ENCODE measurements around the gene MAOB.
"Not testable (repeated sequence)": the region's sequence is repeated elsewhere in the genome, so short reads cannot be mapped to it uniquely, and the experiment has no call there.

MAOB gene

DNA sequence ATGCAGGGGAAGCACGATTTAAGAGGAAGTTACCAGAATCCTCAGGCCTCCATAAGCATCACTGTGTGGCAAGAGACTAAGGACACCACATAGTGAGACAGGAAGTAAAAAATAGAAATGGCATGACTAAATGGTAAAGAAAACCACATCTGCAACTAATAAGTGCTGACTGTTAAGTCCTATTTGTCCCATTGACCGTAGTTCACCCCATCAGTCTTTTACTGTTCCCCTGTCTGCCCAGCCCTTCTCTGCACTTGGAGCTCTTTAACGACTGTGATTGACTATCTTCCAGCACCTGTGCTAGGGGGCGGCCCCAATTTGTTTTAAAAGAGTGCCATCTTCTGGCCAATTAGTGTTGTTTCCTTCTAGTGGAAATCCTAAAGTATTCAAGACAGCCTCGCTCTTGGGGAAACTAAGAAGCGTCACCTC lies 132.0 kb downstream of the MAOB start:
- no peak for DNase-seq

DNA sequence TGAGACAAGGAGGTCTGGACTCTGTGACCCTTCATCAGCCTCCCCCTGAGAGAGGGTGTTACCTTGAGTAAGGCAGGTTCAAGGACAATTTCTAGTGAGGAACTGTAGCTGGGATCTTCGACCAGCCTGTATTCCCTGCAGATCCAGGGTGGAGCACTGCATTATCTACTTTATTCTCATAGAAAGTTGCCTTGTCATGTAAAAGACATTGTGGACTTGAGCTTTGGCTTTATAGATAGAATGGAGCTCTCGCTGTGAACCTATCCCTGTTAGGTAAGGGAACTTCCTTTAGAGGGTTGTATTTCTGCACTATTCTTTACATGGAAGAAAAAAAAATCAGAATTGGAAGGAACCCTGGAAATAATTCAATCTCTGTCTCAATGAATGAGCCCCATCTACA lies 134.8 kb downstream of the MAOB start:
- DNase-seq: no peak

GRCh38 chrX:43745938-43746721 lies 136.1 kb downstream of the MAOB start:
- DNase-seq: no peak

DNA sequence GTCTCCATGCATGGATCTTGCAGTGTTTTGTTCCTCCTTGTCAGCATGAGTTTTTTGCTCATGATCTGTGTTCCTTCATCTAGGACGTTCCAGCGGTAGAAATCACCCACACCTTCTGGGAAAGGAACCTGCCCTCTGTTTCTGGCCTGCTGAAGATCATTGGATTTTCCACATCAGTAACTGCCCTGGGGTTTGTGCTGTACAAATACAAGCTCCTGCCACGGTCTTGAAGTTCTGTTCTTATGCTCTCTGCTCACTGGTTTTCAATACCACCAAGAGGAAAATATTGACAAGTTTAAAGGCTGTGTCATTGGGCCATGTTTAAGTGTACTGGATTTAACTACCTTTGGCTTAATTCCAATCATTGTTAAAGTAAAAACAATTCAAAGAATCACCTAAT lies 138.0 kb downstream of the MAOB start:
- DNase-seq: no peak

DNA sequence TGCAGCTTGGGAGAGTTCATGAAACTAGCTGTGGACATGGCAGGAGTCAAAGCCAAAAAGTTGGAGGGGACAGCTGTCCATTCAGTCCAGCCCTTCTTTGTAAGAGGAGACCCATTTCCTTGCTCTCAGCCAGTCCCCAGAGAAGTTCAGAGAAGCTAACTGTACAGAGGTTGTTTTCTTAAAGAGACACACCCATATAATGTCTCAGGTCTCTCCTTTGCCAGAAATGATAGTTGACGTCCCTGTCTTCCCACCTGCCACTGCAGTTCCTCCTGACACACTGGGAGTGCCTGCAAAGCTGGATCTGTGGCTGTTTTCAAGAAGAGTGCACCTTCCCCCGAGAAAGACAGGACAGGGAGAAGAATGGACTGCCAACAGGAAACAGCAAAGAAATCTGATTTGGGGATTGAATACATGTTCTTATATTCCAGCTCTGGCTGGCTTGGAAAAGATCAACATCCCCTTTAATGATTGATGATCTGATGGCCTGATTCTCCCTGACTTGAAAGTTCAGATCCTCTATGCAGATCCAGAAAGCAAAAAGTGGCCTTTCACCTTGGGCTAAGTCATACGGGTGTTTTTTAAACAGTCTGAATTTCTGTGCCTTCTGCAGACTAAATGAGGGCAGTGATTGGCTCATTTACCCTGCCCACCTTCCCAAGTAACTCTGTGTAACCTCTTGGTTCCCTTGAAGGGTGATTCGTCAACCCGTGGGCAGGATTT lies 139.0 kb downstream of the MAOB start:
- DNase-seq: no peak

DNA sequence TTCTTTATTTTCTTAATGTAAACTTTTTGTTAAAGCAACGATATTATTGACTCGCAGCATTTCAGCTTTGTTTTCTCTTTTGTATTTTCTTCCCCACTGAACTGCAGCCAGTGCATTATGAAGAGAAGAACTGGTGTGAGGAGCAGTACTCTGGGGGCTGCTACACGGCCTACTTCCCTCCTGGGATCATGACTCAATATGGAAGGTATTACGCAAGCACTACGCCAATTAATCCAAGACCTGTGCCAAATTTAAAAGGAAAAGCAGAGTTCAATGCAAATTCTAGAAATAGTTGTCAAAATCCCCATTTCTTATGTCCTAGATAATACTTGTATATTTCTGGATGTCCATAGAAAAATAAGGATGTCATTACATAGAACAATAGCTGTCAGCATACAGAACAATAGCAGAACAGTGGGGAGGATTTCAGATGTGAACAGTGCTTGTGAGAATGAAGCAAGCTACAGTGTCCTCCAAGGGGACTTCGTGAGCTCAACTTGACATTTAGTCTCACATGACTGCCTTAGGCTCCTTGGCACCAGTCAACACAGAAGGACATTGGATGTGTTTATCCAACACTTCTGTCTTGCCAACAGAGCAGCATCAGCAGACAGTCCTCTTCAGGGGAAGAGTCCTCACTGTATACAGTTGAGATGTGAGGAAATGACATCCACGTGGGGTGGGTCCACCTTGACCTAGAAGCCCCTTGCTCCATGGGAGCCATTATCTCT lies 140.2 kb downstream of the MAOB start:
- DNase-seq: no peak

DNA sequence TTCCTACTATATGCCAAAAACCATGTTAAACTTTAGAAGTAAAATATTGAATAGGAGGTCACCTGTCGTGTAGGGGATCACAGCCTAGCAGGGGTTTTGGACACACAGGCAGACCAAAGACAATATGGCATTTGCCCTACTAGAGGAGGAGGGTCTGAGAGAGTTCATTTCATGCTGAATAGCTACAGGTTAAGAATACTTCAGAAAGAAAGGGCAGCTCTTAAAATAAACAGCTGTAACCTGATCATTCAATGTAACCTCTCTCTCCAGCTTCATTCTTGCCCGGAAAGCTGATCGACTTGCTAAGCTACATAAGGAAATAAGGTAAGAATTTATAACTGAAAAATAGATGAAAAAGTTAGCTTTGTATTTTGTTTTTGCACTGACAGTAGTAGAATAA lies 146.3 kb downstream of the MAOB start:
- DNase-seq: no peak

DNA sequence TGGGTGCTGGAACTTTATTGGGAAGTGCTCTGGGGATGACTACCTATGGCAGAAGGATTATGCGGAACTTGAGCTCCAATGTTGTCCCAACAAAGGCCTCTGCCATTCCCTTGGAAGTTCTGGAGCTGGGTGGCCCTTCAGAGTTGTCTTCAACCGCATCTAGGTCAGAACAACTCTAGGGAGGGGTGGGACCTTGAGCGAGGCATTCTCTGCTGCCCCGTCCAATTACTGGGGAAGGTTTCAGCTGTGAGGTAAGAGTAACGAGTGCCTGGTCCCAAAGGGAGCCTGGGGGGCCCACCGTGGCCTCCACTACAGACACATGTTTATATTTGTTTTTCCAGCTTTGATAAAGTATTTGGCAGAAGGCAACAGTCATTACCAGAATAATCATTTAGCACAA lies 146.7 kb downstream of the MAOB start:
- no peak for DNase-seq

DNA sequence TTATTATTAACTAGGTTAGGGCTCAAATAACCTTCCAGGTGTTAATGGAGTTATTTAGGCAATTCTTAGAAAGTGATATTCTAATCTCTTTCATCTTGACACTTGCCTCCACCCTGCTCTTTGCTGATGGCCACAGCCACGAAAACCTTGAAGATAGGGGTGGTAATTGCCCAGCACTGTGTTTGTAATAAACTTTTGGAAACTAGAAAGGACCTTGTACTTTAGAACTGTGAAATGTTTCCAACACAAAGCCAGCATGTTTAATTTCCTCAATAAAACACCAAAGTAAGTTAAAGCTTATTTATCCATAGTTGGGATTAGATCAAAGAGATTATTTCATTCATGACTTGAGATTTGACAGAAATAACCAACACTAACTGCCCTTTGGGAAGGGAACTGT lies 147.8 kb downstream of the MAOB start:
- no peak for DNase-seq

- no peak for DNase-seq
Observed at GRCh38 chrX:43733699-43734098, 148.6 kb downstream of the MAOB start.

- DNase-seq: no peak
Observed at GRCh38 chrX:43731086-43731485, 151.2 kb downstream of the MAOB start.

DNA sequence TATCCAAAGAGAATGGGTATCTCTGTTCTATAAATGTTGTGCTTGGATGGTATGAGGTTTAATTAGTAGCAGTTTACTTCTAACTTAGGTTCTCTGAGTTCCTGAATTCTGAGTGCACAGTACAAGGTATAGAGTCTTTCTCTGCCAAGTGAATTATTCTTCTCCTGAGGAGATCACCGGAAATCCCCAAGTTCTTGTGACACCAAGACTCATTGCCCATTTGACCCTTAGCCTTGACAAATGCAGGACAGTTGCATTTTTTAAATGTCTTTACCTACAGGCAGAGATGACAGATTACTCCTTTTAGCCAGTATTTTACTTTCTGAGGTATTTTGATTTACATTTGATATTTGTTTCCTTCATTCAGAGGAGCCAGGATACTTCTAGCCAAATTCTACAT lies 153.3 kb downstream of the MAOB start:
- DNase-seq: no peak

GRCh38 chrX:43728002-43728401 lies 154.2 kb downstream of the MAOB start:
- no peak for DNase-seq

DNA sequence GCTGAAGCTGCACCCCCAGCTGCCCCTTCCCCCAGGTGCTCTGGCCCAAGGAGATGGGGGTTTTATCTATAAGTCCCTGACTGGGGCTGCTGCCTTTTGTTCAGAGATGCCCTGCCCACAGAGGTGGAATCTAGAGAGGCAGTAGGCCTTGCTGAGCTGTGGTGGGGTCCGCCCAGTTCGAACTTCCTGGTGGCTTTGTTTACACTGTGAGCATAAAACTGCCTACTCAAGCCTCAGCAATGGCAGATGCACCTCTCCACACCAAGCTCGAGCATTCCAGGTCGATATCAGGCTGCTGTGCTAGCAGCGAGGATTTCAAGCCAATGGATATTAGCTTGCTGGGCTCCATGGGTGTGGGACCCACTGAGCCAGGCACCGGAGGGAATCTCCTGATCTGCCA lies 155.0 kb downstream of the MAOB start:
- DNase-seq: not testable (repeated sequence)

DNA sequence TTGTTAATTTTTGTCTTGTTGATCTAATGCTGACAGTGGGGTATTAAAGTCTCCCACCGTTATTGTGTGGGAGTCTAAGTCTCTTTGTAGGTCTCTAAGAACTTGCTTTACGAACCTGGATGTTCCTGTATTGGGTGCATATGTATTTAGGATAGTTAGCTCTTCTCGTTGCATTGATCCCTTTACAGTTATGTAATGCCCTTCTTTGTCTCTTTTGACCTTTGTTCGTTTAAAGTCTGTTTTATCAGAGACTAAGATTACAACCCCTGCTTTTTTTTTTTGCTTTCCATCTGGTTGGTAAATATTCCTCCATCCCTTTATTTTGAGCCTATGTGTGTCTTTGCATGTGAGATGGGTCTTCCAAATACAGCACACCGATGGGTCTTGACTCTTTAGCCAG lies 157.0 kb downstream of the MAOB start:
- not testable (repeated sequence) for DNase-seq

- no peak for DNase-seq
Observed at GRCh38 chrX:43720961-43721360, 161.3 kb downstream of the MAOB start.

DNA sequence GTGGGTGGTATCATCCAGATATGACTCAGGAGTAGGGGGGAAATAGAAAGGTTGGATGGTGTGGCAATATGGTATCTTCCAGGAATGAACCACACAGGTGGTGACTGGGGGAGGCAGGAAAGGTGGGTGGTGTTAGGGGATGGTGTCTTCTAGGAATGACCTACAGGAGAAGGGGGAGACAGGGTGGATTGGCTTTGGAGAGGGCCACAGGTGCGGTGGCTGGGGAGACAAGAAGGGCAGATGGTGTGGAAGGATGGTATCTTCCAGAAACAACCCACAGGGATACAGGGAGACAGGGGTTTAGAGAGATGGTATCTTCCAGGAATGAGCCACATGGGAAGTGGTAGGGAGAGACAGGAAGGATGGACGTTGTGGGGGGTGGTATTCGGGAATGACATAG lies 162.2 kb downstream of the MAOB start:
- DNase-seq: no peak

DNA sequence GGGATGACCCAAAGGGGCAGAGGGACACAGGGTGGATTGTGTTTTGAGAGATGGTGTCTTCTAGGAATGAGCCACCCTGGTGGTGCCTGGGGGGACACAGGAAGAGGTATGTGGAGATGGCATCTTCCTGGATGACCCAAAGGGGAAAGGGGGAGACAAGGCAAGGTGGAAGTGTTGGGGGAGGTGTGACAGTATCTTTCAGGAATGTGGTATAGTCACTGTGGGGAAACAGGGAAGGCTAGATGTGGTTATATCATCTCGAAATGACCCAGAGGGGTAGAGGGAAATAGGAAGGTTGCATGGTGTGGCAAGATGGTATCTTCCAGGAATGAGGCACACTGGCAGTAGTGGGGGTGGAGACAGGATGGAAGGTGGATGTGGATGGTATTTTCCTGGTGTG lies 163.3 kb downstream of the MAOB start:
- DNase-seq: no peak

GRCh38 chrX:43718546-43718945 lies 163.7 kb downstream of the MAOB start:
- no peak for DNase-seq

GRCh38 chrX:43718081-43718480 lies 164.2 kb downstream of the MAOB start:
- DNase-seq: no peak

DNA sequence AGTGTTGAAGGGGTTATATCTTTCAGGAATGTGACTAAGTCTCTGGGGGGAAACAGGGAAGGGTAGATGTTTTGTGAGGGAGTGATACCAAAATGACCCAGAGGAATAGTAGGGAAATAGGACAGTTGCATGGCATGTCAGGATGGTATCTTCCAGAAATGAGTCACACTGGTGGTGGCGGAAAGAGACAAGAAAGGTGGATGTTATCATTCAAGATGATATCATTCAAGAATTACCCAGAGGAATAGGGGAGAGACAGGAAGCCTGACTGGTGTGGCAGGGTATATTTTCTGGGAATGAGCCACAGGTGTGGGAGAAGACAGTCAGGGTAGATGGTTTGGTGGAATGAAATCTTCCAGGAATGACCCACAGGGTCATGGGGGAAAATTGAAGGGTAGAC lies 165.1 kb downstream of the MAOB start:
- no peak for DNase-seq

- no peak for DNase-seq
Observed at GRCh38 chrX:43716696-43717095, 165.6 kb downstream of the MAOB start.

Data from GF-D8 (cell line).